Measurements from ENCODE around the gene CNTNAP5.

The CNTNAP5 gene

DNA sequence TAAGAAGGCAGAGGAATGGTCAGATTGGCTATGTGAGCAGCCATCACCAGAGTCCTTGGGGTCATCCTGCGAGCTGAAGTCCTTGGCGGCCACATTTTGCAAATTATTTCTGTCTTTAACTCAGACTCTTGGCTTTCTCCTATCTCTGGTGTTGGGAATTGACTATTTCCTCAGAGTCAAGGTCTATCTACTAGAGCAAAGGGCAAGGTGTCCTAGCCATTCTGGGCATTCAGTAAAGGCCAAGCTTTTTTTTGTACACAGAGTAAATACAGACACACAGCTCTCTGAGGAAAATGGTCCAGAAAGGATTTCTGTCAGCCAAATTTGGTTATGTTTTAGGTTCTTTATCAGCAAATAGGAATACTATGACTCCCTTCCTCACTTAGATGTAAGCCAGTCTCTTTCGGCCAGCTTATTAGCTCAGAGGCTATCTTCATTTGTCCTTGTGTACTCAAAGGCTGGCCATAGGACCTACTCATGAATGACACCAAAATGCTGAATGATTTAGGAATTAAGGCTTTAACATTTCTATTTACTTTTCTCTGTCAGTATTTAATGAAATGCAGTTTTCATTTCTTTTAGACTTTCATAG lies 146.5 kb downstream of the CNTNAP5 start:
- H3K36me3 ChIP-seq (ENCODE audit: insufficient read depth, low read length), result no peaks in the 10 kb centered on the region
- no peaks in the 10 kb centered on the region for H4K20me1 ChIP-seq (ENCODE audit: insufficient read depth, low read length, poor library complexity, severe bottlenecking)
- H3K4me3 ChIP-seq (ENCODE audit: low read length, poor library complexity, severe bottlenecking), result no peak overlapping the region
- no peaks in the 10 kb centered on the region for H3K4me1 ChIP-seq (ENCODE audit: insufficient read depth, low read length, poor library complexity, severe bottlenecking)
- H3K9ac ChIP-seq (ENCODE audit: low read depth, low read length, poor library complexity, severe bottlenecking), result no peak overlapping the region
- no peaks in the 10 kb centered on the region for H3K9me3 ChIP-seq (ENCODE audit: insufficient read depth, low read depth, low read length)
- no peak overlapping the region for H3K4me2 ChIP-seq (ENCODE audit: low read depth, low read length, poor library complexity, severe bottlenecking)
- no peaks in the 10 kb centered on the region for H3K79me2 ChIP-seq (ENCODE audit: insufficient read depth, low read length)
- no peak overlapping the region for H2AFZ ChIP-seq (ENCODE audit: low read length)
- no peaks in the 10 kb centered on the region for H3F3A ChIP-seq (ENCODE audit: low read depth)
- H3K9me2 ChIP-seq (replicated peaks; ENCODE audit: low read depth, low read length), result no peaks in the 10 kb centered on the region
- H3K27me3 ChIP-seq (ENCODE audit: insufficient read depth, low read length, poor library complexity, severe bottlenecking), result no peaks in the 10 kb centered on the region
- no peak for TF ChIP-seq CTCF (conservative IDR thresholded peaks at IDR 0.05; ENCODE audit: low read length)
- no peak for TF ChIP-seq EZH2phosphoT487 (IDR thresholded peaks at IDR 0.05; ENCODE audit: borderline replicate concordance)

DNA sequence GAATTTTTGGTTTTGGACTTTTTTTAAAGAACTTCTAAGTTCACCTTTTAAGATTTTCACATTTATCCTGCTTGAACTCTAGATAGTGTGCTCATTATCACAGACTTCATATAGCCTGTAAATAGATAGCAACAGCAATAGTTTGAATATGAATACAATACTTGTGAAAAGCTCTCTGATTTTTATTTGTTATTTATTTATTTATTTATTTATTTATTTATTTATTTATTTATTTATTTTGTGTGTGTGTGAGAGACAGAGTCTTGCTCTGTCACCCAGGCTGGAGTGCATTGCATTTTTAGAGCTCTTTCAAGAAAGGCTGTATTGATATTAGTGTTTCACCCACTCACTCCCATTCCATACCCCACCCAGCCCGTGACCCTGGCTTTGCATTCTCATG lies 153.6 kb downstream of the CNTNAP5 start:
- Histone ChIP-seq H4K20me1 (ENCODE audit: insufficient read depth, low read length, poor library complexity, severe bottlenecking) (no peaks in the 10 kb centered on the region), H3K9me3 (ENCODE audit: insufficient read depth, low read depth, low read length) (no peaks in the 10 kb centered on the region), H3F3A (ENCODE audit: low read depth) (no peaks in the 10 kb centered on the region), H3K9ac (ENCODE audit: low read depth, low read length, poor library complexity, severe bottlenecking) (no peak overlapping the region), H3K79me2 (ENCODE audit: insufficient read depth, low read length) (no peaks in the 10 kb centered on the region), H3K9me2 (replicated peaks; ENCODE audit: low read depth, low read length) (no peaks in the 10 kb centered on the region), H3K4me1 (ENCODE audit: insufficient read depth, low read length, poor library complexity, severe bottlenecking) (no peaks in the 10 kb centered on the region), H3K36me3 (ENCODE audit: insufficient read depth, low read length) (no peaks in the 10 kb centered on the region), H3K27me3 (ENCODE audit: insufficient read depth, low read length, poor library complexity, severe bottlenecking) (no peaks in the 10 kb centered on the region), H3K4me2 (ENCODE audit: low read depth, low read length, poor library complexity, severe bottlenecking) (no peak overlapping the region), H2AFZ (ENCODE audit: low read length) (no peak overlapping the region), H3K4me3 (ENCODE audit: low read length, poor library complexity, severe bottlenecking) (no peak overlapping the region)
- TF ChIP-seq CTCF (conservative IDR thresholded peaks at IDR 0.05; ENCODE audit: low read length), result no peak
- TF ChIP-seq EZH2phosphoT487 (IDR thresholded peaks at IDR 0.05; ENCODE audit: borderline replicate concordance), result no peak

DNA sequence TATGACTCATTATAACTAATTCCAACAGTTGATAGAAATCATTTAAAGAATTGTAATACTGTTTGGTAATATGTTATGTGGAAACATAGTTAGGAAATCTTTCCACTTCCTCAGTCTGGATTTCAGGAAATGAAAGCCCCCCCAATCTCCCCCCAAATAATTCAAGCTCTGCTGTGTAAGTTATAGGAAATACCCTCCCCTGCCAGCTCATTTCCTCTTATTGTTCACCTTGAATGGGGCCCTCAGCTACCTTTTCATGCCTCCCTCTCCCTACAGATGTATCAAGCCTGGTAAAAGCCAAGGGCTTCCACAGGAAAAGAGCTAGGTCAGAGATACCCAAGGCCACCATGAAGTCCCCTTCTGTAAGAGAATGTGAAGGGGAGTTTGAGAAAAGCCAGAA lies 155.5 kb downstream of the CNTNAP5 start:
- Histone ChIP-seq H3F3A (ENCODE audit: low read depth) (no peaks in the 10 kb centered on the region), H3K79me2 (ENCODE audit: insufficient read depth, low read length) (no peaks in the 10 kb centered on the region), H3K4me2 (ENCODE audit: low read depth, low read length, poor library complexity, severe bottlenecking) (no peak overlapping the region), H3K4me1 (ENCODE audit: insufficient read depth, low read length, poor library complexity, severe bottlenecking) (no peaks in the 10 kb centered on the region), H3K9ac (ENCODE audit: low read depth, low read length, poor library complexity, severe bottlenecking) (no peak overlapping the region), H3K36me3 (ENCODE audit: insufficient read depth, low read length) (no peaks in the 10 kb centered on the region), H3K9me3 (ENCODE audit: insufficient read depth, low read depth, low read length) (no peaks in the 10 kb centered on the region), H3K9me2 (replicated peaks; ENCODE audit: low read depth, low read length) (no peaks in the 10 kb centered on the region), H2AFZ (ENCODE audit: low read length) (no peak overlapping the region), H3K4me3 (ENCODE audit: low read length, poor library complexity, severe bottlenecking) (no peak overlapping the region), H3K27me3 (ENCODE audit: insufficient read depth, low read length, poor library complexity, severe bottlenecking) (no peaks in the 10 kb centered on the region), H4K20me1 (ENCODE audit: insufficient read depth, low read length, poor library complexity, severe bottlenecking) (no peaks in the 10 kb centered on the region)
- no peak for TF ChIP-seq CTCF (conservative IDR thresholded peaks at IDR 0.05; ENCODE audit: low read length)
- TF ChIP-seq EZH2phosphoT487 (IDR thresholded peaks at IDR 0.05; ENCODE audit: borderline replicate concordance), result no peak
